ENCODE results near the gene SLC7A7. TPM values are rescaled to one million over a fixed set of nuclear protein-coding genes. Genes with fewer than 3 reads are reported as not detected.
"Not testable (repeated sequence)": the region's sequence is repeated elsewhere in the genome, so short reads cannot be mapped to it uniquely, and the experiment has no call there.

The SLC7A7 gene
- total and polyA plus RNA-seq, 5 donors from 2014 or later: 0.21 to 0.61 (median 0.50) TPM; not detected in 1

- no peak overlapping the region for H3K4me3 ChIP-seq (ENCODE audit: low read depth, low read length)
- H3K27ac Mint-ChIP-seq: no peak overlapping the region
- no peaks in the 10 kb centered on the region for H3K9me3 ChIP-seq (ENCODE audit: control insufficient read depth in 2 of 2, low read length in 2 of 2)
- peaks cover 17% of the 10 kb centered on the region for H3K27me3 Mint-ChIP-seq
- H3K4me3 Mint-ChIP-seq: peak overlapping the region in 1 of 4 donors; percentile 48
- H3K4me1 ChIP-seq (ENCODE audit: control insufficient read depth, insufficient read depth, low read length, poor library complexity, severe bottlenecking): no peaks in the 10 kb centered on the region
- no peak for ATAC-seq (ENCODE audit: low read depth in 2 of 2)
- H3K4me1 Mint-ChIP-seq: peaks cover 0 to 18% (median 7%) of the 10 kb centered on the region in 4 donors
- peaks cover 0 to 1% (median 0%) of the 10 kb centered on the region in 7 donors for H3K9me3 Mint-ChIP-seq
- no peaks in the 10 kb centered on the region for H3K36me3 Mint-ChIP-seq
- H3K36me3 ChIP-seq (ENCODE audit: control insufficient read depth, insufficient read depth, low read length): no peaks in the 10 kb centered on the region
- H3K27me3 ChIP-seq (ENCODE audit: control insufficient read depth, insufficient read depth, low read length): no peaks in the 10 kb centered on the region
- DNase-seq: no peak
- no peak overlapping the region for H3K27ac ChIP-seq (ENCODE audit: insufficient read depth, low read length, poor library complexity, severe bottlenecking)
Measured at GRCh38 chr14:22812744-22813143, 2.5 kb downstream of the SLC7A7 start.

- ATAC-seq (ENCODE audit: low read depth in 2 of 2): no peak
- Mint-ChIP-seq H3K27ac (peak overlapping the region in 1 of 3 donors; percentile 26), H3K27me3 (peaks cover 19% of the 10 kb centered on the region), H3K4me3 (no peak overlapping the region), H3K36me3 (no peaks in the 10 kb centered on the region), H3K9me3 (peaks cover 0 to 1% (median 0%) of the 10 kb centered on the region in 7 donors), H3K4me1 (peaks cover 0 to 18% (median 6%) of the 10 kb centered on the region in 4 donors)
- no peaks in the 10 kb centered on the region for H3K27me3 ChIP-seq (ENCODE audit: control insufficient read depth, insufficient read depth, low read length)
- no peak for DNase-seq
- H3K27ac ChIP-seq (ENCODE audit: insufficient read depth, low read length, poor library complexity, severe bottlenecking): no peak overlapping the region
- no peaks in the 10 kb centered on the region for H3K36me3 ChIP-seq (ENCODE audit: control insufficient read depth, insufficient read depth, low read length)
- no peak overlapping the region for H3K4me3 ChIP-seq (ENCODE audit: low read depth, low read length)
- no peaks in the 10 kb centered on the region for H3K9me3 ChIP-seq (ENCODE audit: control insufficient read depth in 2 of 2, low read length in 2 of 2)
- H3K4me1 ChIP-seq (ENCODE audit: control insufficient read depth, insufficient read depth, low read length, poor library complexity, severe bottlenecking): no peaks in the 10 kb centered on the region
Measured at GRCh38 chr14:22811722-22812121, 3.5 kb downstream of the SLC7A7 start.

GRCh38 chr14:22808388-22809209 lies 6.6 kb downstream of the SLC7A7 start:
- Histone ChIP-seq H3K36me3 (ENCODE audit: control insufficient read depth, insufficient read depth, low read length) (no peaks in the 10 kb centered on the region), H3K27ac (ENCODE audit: insufficient read depth, low read length, poor library complexity, severe bottlenecking) (no peak overlapping the region)
- H3K9me3 Mint-ChIP-seq: peaks cover 0 to 1% (median 0%) of the 10 kb centered on the region in 7 donors

GRCh38 chr14:22807432-22808087 lies 7.7 kb downstream of the SLC7A7 start:
- H3K27me3 Mint-ChIP-seq: peaks cover 24% of the 10 kb centered on the region
- H3K9me3 ChIP-seq (ENCODE audit: control insufficient read depth in 2 of 2, low read length in 2 of 2): no peaks in the 10 kb centered on the region
- H3K4me1 Mint-ChIP-seq: peaks cover 0 to 4% (median 0%) of the 10 kb centered on the region in 4 donors
- H3K36me3 Mint-ChIP-seq: no peaks in the 10 kb centered on the region
- no peak overlapping the region for H3K27ac Mint-ChIP-seq
- H3K4me3 ChIP-seq (ENCODE audit: low read depth, low read length): no peak overlapping the region
- no peak overlapping the region for H3K27ac ChIP-seq (ENCODE audit: insufficient read depth, low read length, poor library complexity, severe bottlenecking)
- H3K4me1 ChIP-seq (ENCODE audit: control insufficient read depth, insufficient read depth, low read length, poor library complexity, severe bottlenecking): no peaks in the 10 kb centered on the region
- no peak overlapping the region for H3K4me3 Mint-ChIP-seq
- DNase-seq (no peak), ATAC-seq (ENCODE audit: low read depth in 2 of 2) (no peak)
- no peaks in the 10 kb centered on the region for H3K36me3 ChIP-seq (ENCODE audit: control insufficient read depth, insufficient read depth, low read length)
- H3K27me3 ChIP-seq (ENCODE audit: control insufficient read depth, insufficient read depth, low read length): no peaks in the 10 kb centered on the region
- H3K9me3 Mint-ChIP-seq: peaks cover 0 to 1% (median 0%) of the 10 kb centered on the region in 7 donors

More at GRCh38 chr14:22808388-22809209, 6.6 kb downstream of the SLC7A7 start:
- DNase-seq: no peak
- Histone ChIP-seq H3K4me1 (ENCODE audit: control insufficient read depth, insufficient read depth, low read length, poor library complexity, severe bottlenecking) (no peaks in the 10 kb centered on the region), H3K9me3 (ENCODE audit: control insufficient read depth in 2 of 2, low read length in 2 of 2) (no peaks in the 10 kb centered on the region), H3K4me3 (ENCODE audit: low read depth, low read length) (no peak overlapping the region), H3K27me3 (ENCODE audit: control insufficient read depth, insufficient read depth, low read length) (no peaks in the 10 kb centered on the region)
- Mint-ChIP-seq H3K4me1 (peaks cover 0 to 4% (median 0%) of the 10 kb centered on the region in 4 donors), H3K4me3 (no peak overlapping the region), H3K27me3 (peaks cover 23% of the 10 kb centered on the region), H3K27ac (no peak overlapping the region), H3K36me3 (no peaks in the 10 kb centered on the region)
- no peak for ATAC-seq (ENCODE audit: low read depth in 2 of 2)

- not testable (repeated sequence) for DNase-seq; H3K4me3 ChIP-seq (ENCODE audit: low read depth, low read length); H3K9me3 ChIP-seq (ENCODE audit: control insufficient read depth in 2 of 2, low read length in 2 of 2); H3K27ac ChIP-seq (ENCODE audit: insufficient read depth, low read length, poor library complexity, severe bottlenecking); H3K4me1 ChIP-seq (ENCODE audit: control insufficient read depth, insufficient read depth, low read length, poor library complexity, severe bottlenecking); H3K36me3 Mint-ChIP-seq; ATAC-seq (ENCODE audit: low read depth in 2 of 2); H3K27me3 ChIP-seq (ENCODE audit: control insufficient read depth, insufficient read depth, low read length); H3K27ac Mint-ChIP-seq; H3K9me3 Mint-ChIP-seq; H3K36me3 ChIP-seq (ENCODE audit: control insufficient read depth, insufficient read depth, low read length); H3K4me3 Mint-ChIP-seq; H3K4me1 Mint-ChIP-seq
- H3K27me3 Mint-ChIP-seq: peaks cover 25% of the 10 kb centered on the region
Measured at GRCh38 chr14:22805235-22805634, 10.0 kb downstream of the SLC7A7 start.

GRCh38 chr14:22803687-22803974 lies 11.6 kb downstream of the SLC7A7 start:
- H3K27ac Mint-ChIP-seq: peak overlapping the region in 1 of 3 donors; percentile 53
- Histone ChIP-seq H3K36me3 (ENCODE audit: control insufficient read depth, insufficient read depth, low read length) (no peaks in the 10 kb centered on the region), H3K4me3 (ENCODE audit: low read depth, low read length) (no peak overlapping the region), H3K27me3 (ENCODE audit: control insufficient read depth, insufficient read depth, low read length) (peaks cover 12% of the 10 kb centered on the region), H3K9me3 (ENCODE audit: control insufficient read depth in 2 of 2, low read length in 2 of 2) (no peaks in the 10 kb centered on the region), H3K27ac (ENCODE audit: insufficient read depth, low read length, poor library complexity, severe bottlenecking) (no peak overlapping the region), H3K4me1 (ENCODE audit: control insufficient read depth, insufficient read depth, low read length, poor library complexity, severe bottlenecking) (no peaks in the 10 kb centered on the region)
- H3K4me1 Mint-ChIP-seq: no peaks in the 10 kb centered on the region
- peaks cover 31% of the 10 kb centered on the region for H3K27me3 Mint-ChIP-seq
- peaks cover 0 to 1% (median 0%) of the 10 kb centered on the region in 7 donors for H3K9me3 Mint-ChIP-seq
- H3K36me3 Mint-ChIP-seq: no peaks in the 10 kb centered on the region
- DNase-seq (no peak), ATAC-seq (ENCODE audit: low read depth in 2 of 2) (no peak)
- no peak overlapping the region for H3K4me3 Mint-ChIP-seq

- no peak overlapping the region for H3K4me3 Mint-ChIP-seq
- no peaks in the 10 kb centered on the region for H3K9me3 ChIP-seq (ENCODE audit: control insufficient read depth in 2 of 2, low read length in 2 of 2)
- peaks cover 0 to 1% (median 0%) of the 10 kb centered on the region in 7 donors for H3K9me3 Mint-ChIP-seq
- H3K36me3 ChIP-seq (ENCODE audit: control insufficient read depth, insufficient read depth, low read length): no peaks in the 10 kb centered on the region
- peak overlapping the region in 1 of 3 donors; percentile 53 for H3K27ac Mint-ChIP-seq
- DNase-seq: no peak
- H3K4me3 ChIP-seq (ENCODE audit: low read depth, low read length): no peak overlapping the region
- no peak overlapping the region for H3K27ac ChIP-seq (ENCODE audit: insufficient read depth, low read length, poor library complexity, severe bottlenecking)
- H3K4me1 ChIP-seq (ENCODE audit: control insufficient read depth, insufficient read depth, low read length, poor library complexity, severe bottlenecking): no peaks in the 10 kb centered on the region
- peaks cover 31% of the 10 kb centered on the region for H3K27me3 Mint-ChIP-seq
- no peaks in the 10 kb centered on the region for H3K36me3 Mint-ChIP-seq
- peaks cover 18% of the 10 kb centered on the region for H3K27me3 ChIP-seq (ENCODE audit: control insufficient read depth, insufficient read depth, low read length)
- no peak for ATAC-seq (ENCODE audit: low read depth in 2 of 2)
- H3K4me1 Mint-ChIP-seq: no peaks in the 10 kb centered on the region
Measured at GRCh38 chr14:22802860-22803686, 12.2 kb downstream of the SLC7A7 start.
